Lung (tissue), 12 donors: ENCODE data around the gene TK2. TPM values are rescaled to one million over a fixed set of nuclear protein-coding genes. Genes with fewer than 3 reads are reported as not detected.
A peak's percentile ranks its signal among the peaks of the same experiment; 100 is the strongest.

Experiments
- ATAC-seq: fragments of 200-7000 bp; cut with Tn5 transposase; one replicate; pipeline ENCODE4 v1.9.1; 2020; ENCODE audit warnings: moderate number of reproducible peaks; ENCODE audit not compliant: insufficient read depth, low FRiP score
- DNase-seq, 3 donors: peaks; one replicate each; pipeline ENCODE4 v3.0.0-alpha.2; 2013 to 2017
- H3K27ac ChIP-seq, 2 donors: one replicate each; pipeline ENCODE4 v1.5.1; 2013; ENCODE audit warnings: mild to moderate bottlenecking in 2 of 2, moderate library complexity in 2 of 2, control low read depth in 1 of 2, inconsistent platforms in 1 of 2, low read depth in 1 of 2, low read length in 1 of 2
- H3K27me3 ChIP-seq, 3 donors: one replicate each; pipeline ENCODE4 v1.5.1; 2013; ENCODE audit warnings: low read length in 2 of 3; ENCODE audit not compliant: control insufficient read depth in 3 of 3, insufficient read depth in 3 of 3
- H3K36me3 ChIP-seq, 4 donors: one replicate each; pipeline ENCODE4 v1.5.1; 2013; ENCODE audit warnings: low read length in 4 of 4, mild to moderate bottlenecking in 1 of 4, moderate library complexity in 1 of 4; ENCODE audit not compliant: control insufficient read depth in 4 of 4, insufficient read depth in 4 of 4
- H3K4me1 ChIP-seq, 5 donors: one replicate each; pipeline ENCODE4 v1.5.1; 2013; ENCODE audit warnings: low read length in 5 of 5, mild to moderate bottlenecking in 2 of 5, moderate library complexity in 1 of 5; ENCODE audit not compliant: control insufficient read depth in 5 of 5, insufficient read depth in 5 of 5
- H3K4me3 ChIP-seq: one replicate; pipeline ENCODE4 v1.5.1; 2013; ENCODE audit warnings: mild to moderate bottlenecking, control low read depth, moderate library complexity
- H3K9ac ChIP-seq, 2 donors: one replicate each; pipeline ENCODE4 v1.5.1; 2013; ENCODE audit warnings: low read length in 2 of 2, control low read depth in 1 of 2; ENCODE audit not compliant: insufficient read depth in 1 of 2
- H3K9me3 ChIP-seq, 4 donors: one replicate each; pipeline ENCODE4 v1.5.1; 2013; ENCODE audit warnings: low read length in 3 of 4, mild to moderate bottlenecking in 1 of 4, moderate library complexity in 1 of 4; ENCODE audit not compliant: control insufficient read depth in 4 of 4, insufficient read depth in 3 of 4
- WGBS, 2 donors: extraction: QIAGEN DNeasy Blood & Tissue Kit; methylation state at CpG; one replicate each; pipeline ENCODE4 v1.1.7; 2013; 5-methylcytosine and 5-hydroxymethylcytosine counted together
- polyA plus RNA-seq, 2 donors: library from polyadenylated mRNA; stranded (reverse); fragments of 200-250 nt; gene quantifications; one replicate each; pipeline ENCODE4 v1.2.1, GENCODE V29; 2013
- total RNA-seq, 2 donors: library from RNA; depleted of rRNA in 1 of 2; stranded (reverse); fragments of >200 nt in 1 of 2; gene quantifications; one replicate each; pipeline ENCODE4 v1.2.1, GENCODE V29; 2014 to 2021
- TF ChIP-seq, protein P1 (sequence below): IDR thresholded peaks from 2 replicates; pipeline ENCODE4 v1.5.1; 2012; ENCODE audit warnings: mild to moderate bottlenecking; ENCODE audit errors: control extremely low read depth, extremely low read depth
- donor health status: control.
- donor health status: control.
- donor health status: Bipolar disorder and iron deficiency.
- donor health status: healthy.
- donor health status: DM: yes; HTN: yes; CAD: no.

Gene TK2
- total and polyA plus RNA-seq, 4 donors = 13.1 to 37.7 (median 25.0) TPM

DNA sequence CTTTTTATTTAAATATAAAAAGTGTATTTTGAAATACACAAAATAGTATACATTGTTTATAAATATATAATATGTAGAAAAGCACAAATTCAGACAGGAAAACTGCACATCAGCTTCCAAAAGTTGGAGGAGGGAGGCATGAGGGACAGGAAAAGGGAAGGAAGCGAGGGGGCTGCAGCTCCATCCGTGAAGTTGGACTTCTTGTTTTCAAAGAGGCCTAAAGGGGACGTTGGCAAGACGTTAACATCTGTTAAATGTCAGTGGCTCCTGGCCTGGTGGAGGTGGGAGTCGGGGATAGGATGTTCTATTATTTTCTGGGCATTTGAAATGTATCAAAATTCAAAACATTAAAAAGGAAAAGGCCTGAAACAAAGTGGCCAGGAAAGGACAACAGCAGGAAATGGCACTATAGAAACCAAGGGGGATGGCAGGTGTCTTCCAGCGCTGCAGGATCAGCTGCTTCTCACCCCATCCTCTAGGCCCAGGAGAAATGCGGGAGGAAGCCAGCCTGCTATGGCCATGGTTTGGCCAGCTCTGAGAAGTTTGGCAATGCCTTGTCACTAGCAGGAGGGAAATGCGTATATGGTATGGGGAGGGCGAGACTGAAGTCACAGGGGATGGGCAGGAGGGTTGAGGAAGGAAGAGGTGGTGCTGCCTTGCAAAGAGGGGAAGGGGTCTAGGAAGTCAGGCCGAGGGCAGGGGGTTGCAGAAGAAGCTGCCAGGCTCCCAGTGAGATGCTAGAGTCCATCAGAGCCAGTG lies 35.7 kb upstream of the TK2 start:
- Histone ChIP-seq H3K27ac (peak overlapping the region in 1 of 2 donors; percentile 42), H3K36me3 (no peaks in the 10 kb centered on the region), H3K9me3 (no peaks in the 10 kb centered on the region), H3K4me3 (no peak overlapping the region), H3K4me1 (peaks cover 0 to 7% (median 0%) of the 10 kb centered on the region in 5 donors), H3K27me3 (no peaks in the 10 kb centered on the region), H3K9ac (no peak overlapping the region)
- no peak for ATAC-seq
- WGBS, 2 donors = 17 to 47% methylated on average over 10 of the region's 10 CpGs
- TF ChIP-seq, protein P1, sequence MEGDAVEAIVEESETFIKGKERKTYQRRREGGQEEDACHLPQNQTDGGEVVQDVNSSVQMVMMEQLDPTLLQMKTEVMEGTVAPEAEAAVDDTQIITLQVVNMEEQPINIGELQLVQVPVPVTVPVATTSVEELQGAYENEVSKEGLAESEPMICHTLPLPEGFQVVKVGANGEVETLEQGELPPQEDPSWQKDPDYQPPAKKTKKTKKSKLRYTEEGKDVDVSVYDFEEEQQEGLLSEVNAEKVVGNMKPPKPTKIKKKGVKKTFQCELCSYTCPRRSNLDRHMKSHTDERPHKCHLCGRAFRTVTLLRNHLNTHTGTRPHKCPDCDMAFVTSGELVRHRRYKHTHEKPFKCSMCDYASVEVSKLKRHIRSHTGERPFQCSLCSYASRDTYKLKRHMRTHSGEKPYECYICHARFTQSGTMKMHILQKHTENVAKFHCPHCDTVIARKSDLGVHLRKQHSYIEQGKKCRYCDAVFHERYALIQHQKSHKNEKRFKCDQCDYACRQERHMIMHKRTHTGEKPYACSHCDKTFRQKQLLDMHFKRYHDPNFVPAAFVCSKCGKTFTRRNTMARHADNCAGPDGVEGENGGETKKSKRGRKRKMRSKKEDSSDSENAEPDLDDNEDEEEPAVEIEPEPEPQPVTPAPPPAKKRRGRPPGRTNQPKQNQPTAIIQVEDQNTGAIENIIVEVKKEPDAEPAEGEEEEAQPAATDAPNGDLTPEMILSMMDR = no peak
- DNase-seq = peak in 1 of 3 donors; percentile 43

DNA sequence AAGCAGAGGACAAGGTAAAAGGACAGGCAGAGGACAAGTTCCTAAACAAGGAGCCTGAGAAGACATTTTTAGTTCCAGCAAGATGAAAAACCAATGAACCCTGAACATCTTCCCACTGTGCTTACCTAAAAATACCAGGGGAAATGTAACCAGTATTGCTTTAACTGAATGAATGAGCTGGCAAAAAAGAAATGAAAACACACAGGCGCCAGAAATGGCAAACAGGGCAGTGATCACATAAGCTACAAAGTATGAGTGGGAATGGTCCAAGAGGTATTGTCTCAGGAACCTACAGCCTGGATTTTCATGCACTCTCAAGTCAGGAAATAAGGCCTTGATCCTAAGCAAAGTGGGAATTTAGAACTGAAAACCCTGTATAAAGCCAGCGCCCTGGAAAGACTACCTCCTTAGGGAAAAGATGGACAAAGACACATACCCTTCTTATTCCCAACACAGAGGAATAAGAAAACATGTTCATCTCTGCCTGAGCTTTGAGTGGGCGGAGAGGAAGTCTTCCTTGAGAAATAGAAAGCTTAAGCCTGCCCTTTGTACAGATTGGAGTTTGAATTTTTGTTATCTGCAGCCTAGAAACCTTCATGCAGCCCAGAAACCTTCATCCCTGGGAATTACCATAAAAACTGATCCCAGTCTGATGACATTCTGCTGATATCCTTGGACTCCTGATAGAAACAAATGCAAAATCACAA lies 31.5 kb upstream of the TK2 start:
- ATAC-seq (no peak), DNase-seq (no peak)
- TF ChIP-seq, protein P1 = no peak
- whole genome bisulfite sequencing, 2 donors = 90 to 94% methylated on average over 3 of the region's 3 CpGs
- no peak overlapping the region for H3K9ac ChIP-seq
- peaks cover 0 to 1% (median 0%) of the 10 kb centered on the region in 4 donors for H3K36me3 ChIP-seq
- peaks cover 0 to 21% (median 12%) of the 10 kb centered on the region in 5 donors for H3K4me1 ChIP-seq
- peaks cover 0 to 3% (median 0%) of the 10 kb centered on the region in 4 donors for H3K9me3 ChIP-seq
- no peak overlapping the region for H3K4me3 ChIP-seq
- no peak overlapping the region for H3K27ac ChIP-seq
- peaks cover 0 to 19% (median 15%) of the 10 kb centered on the region in 3 donors for H3K27me3 ChIP-seq

DNA sequence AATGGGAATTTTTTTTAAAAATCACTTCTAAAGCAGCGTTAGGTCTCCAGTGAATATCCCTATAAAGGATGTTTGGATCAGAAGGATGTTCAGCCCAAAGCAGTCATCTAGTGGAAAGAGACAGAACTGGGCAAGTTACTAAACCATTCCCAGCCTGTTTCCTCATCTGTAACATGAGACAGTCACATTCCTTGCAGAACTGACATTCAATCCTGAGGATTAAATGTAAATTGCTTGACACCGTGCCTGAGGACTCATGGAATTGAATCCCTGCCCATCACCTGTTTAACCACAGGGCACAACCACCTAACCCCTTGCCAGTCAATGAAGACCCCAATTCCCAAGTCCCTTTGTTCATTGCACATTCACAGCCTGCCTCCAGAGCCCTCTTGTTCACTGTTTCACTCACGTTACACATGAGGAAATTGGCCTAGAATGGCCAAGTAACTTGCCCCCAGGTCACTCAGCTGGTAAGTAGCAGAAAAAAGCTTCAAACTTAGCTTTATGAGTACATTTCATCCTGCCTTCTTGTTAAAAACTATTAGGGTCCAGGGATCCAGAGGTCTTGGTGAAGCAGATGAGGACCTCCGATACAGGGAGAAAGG lies 30.8 kb upstream of the TK2 start:
- no peak for ATAC-seq
- WGBS, 2 donors = 88 to 93% methylated on average over 4 of the region's 4 CpGs

More for the DNA sequence above, 30.8 kb upstream of the TK2 start:
- no peak overlapping the region for H3K27ac ChIP-seq
- peaks cover 0 to 1% (median 0%) of the 10 kb centered on the region in 4 donors for H3K36me3 ChIP-seq
- H3K9me3 ChIP-seq = peaks cover 0 to 3% (median 0%) of the 10 kb centered on the region in 4 donors
- DNase-seq = no peak
- H3K27me3 ChIP-seq = peaks cover 0 to 19% (median 15%) of the 10 kb centered on the region in 3 donors
- TF ChIP-seq, protein P1 = no peak
- H3K9ac ChIP-seq = no peak overlapping the region
- H3K4me1 ChIP-seq = peaks cover 0 to 21% (median 11%) of the 10 kb centered on the region in 5 donors
- no peak overlapping the region for H3K4me3 ChIP-seq
